HG03064 (cell line): ENCODE measurements around the gene MMP24.

Experiments
- ATAC-seq: cut with Tn5 transposase; IDR thresholded peaks from one replicate; pipeline ENCODE4 v1.9.1; 2021; ENCODE audit warnings: low read depth; ENCODE audit not compliant: unreplicated experiment

The MMP24 gene

DNA sequence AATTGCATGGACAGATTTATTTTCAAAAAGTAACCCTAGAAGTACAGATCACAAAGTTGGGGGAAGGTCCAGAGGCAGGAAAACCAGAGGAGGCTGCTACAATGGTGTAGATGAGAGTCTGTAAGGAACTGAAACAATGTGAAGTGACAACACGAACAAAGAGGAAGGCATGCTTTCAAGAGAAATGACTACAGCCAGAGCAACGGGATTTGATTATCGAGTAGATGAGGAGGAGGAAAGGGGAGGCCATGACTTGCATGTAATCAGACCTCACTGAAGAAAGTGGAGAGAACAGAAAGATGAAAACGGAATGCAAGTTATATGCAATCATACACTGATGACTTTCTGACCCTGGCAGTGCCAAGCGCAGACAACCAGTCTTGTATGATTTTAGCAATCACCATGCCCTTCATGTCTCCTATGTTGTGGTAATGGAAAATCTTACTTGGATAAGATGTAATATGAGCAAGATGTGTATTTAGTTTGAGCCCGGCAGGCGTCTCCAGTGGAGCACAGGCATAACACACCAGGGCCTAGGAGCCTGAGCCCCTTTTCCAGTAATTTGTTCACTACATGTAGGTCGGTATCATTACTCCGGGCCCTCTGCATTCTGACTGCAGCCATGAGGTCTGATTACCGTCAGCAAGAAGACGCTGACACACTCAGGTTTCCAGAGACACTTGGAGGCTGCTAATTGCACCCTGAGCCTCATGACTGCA lies 99.7 kb downstream of the MMP24 start:
- ATAC-seq, result no peak
